ENCODE data around the gene HOXA11. TPM values are rescaled to one million over a fixed set of nuclear protein-coding genes. Genes with fewer than 3 reads are reported as not detected.

HOXA11 gene
- total RNA-seq, 1 experiment from 2014 or later = 0.79 TPM

DNA sequence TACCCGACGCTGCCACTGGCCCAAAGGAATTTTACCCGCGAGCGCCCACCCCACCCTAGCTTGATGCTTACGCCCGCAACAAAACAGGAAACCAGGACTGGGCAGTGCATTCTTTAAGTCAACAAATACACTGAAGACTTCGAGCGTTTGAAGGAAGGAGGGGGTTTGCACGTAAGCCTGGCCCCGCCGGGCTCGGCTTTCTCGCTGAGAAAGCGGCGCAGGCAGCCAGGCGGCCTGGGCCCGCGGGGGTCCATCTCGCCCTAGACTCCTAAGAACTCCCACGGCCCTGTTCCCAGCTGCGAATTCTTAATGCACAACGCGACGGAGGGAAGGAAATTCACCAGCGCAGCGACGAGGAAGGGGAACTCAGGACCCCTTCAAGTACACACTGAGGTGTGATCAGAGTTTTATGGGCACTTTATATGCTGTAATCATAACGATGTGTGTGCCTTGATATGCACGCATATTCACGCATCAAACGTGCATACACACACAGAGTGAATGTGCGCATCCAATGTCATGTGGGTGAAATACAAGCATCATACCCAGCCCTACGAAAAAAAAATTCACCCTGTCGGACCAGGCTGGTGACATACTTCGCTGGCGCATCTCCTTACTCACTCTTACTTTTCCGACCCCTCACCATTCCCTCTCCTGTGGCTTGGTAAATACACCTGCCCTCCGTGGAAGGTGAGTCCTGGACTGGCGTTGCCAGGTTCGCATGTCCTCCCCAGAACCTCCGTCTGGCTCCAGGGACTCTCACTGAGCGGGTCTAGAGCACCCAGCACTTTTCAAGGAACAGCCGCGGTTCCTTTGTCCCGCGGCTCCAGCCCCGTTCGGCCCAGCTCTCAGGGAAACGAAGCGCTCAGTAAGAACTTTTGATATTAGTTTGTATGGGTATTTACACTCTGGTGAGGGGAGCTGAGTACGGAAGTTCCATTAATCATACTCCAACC lies 20.6 kb upstream of the HOXA11 start:
- no peak for DNase-seq (ENCODE audit: low read depth)

DNA sequence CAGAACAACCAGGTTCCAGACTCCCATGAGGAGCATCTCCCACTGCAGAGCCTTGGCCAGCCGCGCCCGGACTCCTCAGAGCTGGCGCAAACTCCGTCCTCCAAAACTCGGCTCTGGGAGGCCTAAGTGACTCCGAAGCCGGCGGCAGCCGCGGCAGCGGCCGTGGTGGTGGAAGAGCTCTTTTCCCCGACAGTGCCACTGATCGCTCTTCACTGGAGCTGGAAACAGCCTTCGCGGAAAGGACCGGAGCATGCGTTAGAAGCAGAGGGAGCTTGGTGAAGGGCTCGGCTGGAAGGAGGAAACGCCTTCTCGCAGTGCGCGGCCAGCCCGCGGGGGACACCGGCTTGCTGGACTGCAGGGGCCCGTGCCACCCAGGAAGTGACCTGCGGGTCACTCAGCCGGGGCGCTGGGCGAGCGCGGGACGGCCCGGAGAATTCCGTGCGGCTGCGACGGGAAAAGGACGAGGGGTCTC lies 19.9 kb upstream of the HOXA11 start:
- DNase-seq (ENCODE audit: low read depth) = peak; percentile 33

DNA sequence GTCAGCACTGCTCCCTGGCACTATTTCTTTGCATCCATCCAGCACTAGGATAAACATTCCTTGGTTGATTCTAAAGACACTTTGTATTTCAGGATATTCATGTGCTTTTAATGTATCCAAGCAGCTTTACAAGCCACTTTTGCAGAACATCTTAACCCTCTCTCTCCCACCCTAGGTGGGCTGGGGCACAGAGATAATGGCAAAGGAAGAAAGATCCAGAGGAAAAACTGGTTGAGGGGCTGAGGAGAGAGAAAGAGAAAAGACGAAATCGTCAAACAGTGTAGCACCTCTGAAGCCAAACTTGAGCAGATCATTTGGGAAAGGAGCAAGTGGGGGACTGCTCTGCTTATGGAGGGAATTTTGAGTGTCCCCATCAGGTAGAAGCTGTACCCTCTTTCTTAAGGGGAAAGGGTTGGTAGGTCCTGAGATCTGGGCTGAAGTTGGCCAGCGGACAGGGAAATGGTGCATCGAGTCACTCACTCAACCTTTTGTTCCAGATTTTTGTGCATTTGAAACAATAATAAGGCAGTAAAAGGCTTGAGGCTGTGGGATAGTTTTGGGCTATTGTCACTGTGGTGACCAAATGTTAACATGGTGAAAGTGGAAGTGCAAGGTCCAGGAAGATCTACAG lies 19.0 kb upstream of the HOXA11 start:
- no peak for DNase-seq (ENCODE audit: low read depth)

DNA sequence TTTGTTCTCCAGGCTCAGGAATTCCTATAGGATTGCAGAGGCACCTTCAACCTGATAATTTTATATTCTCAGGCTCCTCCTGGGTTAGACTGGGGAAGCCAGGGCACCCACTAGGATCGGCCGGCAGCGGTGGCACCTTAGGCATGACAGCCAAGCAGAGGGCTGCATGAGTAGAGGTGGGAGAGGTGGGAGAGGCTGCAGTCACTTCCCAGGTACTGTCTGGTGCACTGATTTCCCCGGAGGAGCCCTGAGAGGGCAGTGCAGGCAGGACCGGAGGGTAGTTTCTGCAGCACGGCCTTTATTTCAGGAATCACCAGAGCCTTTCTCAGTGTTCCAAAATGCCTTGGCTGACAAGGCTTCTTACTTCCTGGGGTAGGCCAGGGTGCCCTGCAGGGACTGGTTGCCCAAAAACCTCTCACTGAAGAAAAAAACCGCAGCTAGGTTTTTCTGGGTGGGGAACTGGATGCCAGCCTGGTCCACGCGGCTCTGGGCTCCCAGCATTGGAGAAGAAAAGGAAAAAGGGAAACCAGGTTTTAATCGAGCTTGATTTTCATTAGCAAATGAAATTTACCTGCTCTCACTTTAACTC lies 18.4 kb upstream of the HOXA11 start:
- no peak for DNase-seq (ENCODE audit: low read depth)

DNA sequence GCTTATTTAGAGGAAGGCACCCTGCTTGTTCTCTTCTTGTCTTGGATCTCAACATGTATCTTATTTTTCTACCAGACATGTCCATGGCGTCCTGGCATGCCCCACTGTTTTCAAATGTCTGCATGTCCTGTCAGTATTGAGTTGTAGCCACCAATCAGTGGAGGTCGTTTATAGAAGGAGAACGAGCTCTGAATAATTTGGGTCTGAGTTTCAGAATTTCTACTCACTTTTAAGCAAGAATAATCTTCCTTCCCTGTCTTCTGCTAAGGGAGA lies 17.8 kb upstream of the HOXA11 start:
- DNase-seq (ENCODE audit: low read depth) = no peak

DNA sequence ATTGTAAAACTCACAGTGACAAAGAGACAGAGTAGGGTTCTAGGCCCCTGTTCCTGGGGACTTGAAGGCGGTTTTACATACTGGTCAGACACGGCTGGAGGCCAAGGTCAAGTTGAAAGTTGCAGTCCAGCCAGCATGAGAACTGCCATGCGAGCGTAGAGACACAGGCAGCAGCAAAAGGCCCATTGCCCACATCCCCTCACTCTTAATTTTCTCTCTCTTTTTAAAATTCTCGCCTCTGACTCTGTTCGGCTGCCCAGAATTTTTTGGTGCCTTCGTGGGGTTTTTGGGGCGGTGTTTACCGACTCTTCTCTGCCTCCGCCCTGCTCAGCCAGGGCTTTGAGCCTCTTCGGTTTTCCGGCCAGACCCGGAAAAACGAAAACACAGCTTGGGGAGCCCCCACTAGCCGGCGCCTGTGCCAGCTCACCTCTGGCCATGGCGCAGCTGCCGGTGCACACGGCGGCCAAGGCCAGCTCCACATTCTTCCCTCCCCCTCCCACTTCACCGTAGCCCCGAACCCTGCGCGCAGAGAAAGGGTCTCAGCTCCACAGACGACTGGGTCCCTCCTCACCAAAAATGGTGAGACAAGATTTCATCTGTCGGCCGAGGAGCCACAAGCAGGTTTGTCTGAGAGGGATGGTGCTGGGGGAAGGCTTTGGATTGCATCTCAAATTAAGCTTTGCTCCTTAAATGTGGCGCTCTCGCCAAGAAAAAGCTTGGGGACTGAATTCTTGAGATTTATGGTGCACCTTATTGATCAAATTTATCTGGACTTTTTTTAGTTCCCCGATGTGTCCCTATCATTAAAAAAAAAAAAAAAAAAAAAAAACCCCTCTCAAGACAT lies 17.2 kb upstream of the HOXA11 start:
- DNase-seq (ENCODE audit: low read depth) = no peak

DNA sequence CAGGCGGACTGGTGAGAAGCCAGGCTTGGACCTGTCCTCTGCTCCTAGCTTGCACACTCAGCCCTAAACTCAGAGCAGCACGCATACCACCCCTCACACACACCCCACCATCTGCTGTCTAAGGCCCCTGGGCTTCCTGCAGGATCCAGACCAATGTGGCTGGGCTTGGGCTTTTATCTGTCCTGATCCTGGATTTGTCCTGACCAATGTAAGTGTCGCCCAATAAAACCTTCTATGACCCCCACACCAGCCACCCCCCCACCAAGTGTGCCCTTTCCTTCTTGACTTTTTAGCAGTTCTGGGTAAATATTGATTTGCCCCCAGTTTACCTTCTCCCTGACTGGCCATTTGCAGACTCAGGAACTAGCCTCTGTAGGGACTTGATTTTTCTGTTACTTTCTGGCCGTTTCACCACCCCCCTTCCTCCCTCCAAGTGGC lies 16.6 kb upstream of the HOXA11 start:
- no peak for DNase-seq (ENCODE audit: low read depth)

DNA sequence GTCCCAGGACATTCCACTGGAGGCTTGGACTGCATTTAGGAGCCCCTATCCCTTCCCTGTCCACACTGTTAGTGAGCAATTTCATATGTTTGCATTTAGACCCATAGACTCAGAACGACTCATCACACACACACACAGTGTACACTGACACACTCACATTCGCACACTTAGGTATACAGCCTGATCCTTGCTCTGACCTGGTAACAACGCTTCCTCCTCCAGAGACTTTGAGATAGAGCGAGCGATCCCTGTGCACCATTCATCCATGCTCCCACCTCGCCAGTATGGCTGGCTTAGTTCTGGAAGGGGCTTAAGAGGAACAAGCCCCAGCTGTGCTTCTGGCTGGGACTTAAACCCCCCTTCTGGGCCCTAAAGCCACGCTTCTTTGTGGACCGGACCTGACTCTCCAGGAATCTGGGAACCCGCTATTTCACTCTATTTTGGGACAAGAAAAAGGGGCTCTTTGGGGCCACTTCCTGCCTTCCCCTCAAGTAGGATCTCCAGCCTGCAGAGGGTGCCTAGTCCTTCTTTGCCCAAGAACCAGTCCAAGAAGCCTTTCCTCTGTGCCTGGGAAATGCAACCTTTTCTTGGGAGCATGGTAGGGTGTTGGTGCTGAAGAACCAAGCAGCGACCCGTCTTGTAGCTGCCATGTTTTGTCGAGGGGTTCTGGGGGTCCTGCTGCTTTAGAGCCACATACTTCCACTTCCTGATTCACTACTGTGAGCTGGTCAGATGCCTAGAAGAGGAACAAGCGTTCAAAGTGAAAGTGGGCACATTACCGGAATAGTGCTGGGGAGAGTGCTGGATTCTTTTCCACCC lies 15.9 kb upstream of the HOXA11 start:
- no peak for DNase-seq (ENCODE audit: low read depth)

DNA sequence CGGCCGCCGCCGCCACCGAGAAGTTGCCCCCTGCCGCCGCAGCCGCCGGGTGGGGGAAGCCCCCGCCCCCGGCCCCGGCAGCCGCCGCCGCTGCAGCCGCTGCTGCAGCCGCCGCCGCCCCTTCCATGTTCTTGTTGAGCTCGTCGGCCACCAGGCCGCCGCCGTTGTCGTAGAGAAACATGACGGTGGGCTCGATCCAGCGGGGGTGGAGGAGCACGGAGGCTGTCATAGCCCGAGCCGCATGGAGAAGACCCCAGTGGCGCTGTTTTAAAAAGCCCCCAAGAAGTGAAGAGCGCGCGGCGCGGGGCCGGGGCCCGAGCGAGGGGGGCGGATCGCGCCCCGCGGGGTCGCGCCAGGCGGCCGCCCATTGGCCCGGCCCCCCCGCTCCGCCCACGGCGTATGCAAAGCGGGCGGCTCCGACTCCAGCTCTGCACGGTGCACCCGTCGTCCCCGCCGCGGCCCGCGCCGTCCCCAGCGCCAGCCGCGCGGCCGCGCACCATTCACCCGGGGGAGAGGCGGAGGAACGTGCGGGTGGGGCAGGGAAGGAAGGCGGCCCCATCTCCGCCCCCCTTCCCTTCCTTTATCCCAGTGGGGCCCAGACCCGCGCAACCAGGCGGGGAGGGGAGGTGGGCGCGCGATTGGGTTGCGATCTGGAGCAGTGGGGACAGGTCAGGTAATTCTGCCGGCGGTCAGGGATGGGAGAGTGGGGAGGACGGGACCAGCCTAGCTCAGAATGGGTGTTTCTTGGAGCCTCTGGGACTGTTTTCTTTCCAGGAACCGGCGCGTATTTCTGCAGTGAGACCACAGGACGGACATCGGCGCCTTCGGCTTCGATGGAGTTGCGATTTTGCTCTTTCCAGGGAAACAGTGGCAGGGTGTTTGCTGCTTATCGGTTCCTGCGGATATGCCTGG lies 15.1 kb upstream of the HOXA11 start, which contains the start of gene HOXA13:
TSS of gene HOXA13 (minus strand) at position 243 of the 912 bp plus-strand sequence. CDS start at position 229, 14 bp downstream.
- peak; percentile 75 for DNase-seq (ENCODE audit: low read depth)

DNA sequence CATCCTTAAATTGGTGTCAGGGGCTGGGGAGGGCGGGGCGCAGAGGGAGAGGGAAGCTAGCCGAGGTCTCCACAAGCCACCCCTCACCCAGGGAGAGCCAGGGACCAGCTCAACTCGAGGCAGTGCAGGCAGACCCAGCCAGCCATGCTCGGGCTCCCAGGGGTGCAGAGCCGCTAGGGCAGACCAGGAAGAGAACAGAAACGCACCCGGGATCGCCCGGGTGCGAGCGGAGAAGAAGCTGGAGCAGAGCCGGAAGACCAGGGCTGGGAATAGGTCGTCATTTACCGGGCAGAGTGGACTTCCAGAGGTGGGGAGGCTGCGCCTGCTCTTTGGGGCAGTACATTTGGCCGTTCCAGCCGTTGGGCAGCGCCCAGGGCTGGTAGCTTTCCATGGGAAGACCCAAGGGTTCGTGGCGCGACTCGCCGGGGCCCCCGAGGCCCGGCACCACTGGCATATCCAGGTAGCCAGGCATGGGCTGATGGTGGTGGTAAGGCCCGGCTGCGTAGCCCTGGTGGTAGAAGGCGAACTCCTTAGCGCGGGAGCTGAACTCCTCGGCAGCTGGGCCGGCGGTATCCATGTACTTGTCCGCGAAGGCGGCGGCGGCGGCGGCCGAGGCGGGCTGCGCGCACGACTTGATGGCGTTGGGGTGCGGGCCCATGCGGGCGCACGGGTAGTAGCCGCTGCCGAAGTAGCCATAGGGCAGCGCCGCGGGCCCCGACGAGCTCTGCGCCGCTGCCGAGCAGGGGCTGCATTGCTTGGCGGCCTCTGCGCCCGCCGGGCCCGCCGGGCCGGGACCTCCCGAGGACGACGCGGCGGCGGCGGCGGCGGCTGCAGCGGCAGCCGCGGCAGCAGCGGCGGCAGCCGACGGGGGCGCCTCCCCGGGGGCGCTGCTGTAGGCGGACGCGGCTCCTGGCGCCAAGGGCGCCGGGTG lies 14.1 kb upstream of the HOXA11 start:
- peak; percentile 44 for DNase-seq (ENCODE audit: low read depth)

DNA sequence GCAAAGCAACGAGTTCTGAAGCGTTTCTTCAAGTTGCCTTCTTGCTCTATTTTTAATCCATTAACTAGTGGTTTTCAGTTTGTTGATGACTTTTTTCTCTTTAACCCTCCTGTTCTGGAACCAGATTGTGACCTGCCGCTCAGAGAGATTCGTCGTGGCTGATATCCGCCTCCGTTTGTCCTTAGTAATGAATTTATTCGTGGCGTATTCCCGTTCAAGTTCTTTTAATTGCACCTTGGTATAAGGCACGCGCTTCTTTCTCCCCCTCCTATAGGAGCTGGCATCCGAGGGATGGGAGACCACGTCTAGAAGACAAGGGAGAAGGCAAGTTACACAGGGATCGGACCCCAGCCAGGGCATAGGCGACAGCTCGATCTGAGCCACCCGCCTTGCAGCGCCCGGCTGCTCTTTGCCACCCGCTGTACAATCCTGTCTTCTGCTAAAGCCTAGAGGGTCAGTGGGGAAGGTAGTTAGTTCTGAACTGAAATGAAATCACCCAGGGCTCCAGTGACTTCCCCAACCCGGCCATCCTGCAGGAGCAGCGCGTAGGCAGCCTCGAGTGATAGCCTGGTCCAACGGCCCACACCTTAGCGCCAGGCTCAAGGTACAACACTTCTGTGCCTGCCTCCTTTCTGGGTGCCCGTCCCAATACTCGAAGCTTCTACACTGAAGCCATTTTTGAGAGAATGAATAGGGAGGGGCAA lies 13.3 kb upstream of the HOXA11 start:
- no peak for DNase-seq (ENCODE audit: low read depth)

DNA sequence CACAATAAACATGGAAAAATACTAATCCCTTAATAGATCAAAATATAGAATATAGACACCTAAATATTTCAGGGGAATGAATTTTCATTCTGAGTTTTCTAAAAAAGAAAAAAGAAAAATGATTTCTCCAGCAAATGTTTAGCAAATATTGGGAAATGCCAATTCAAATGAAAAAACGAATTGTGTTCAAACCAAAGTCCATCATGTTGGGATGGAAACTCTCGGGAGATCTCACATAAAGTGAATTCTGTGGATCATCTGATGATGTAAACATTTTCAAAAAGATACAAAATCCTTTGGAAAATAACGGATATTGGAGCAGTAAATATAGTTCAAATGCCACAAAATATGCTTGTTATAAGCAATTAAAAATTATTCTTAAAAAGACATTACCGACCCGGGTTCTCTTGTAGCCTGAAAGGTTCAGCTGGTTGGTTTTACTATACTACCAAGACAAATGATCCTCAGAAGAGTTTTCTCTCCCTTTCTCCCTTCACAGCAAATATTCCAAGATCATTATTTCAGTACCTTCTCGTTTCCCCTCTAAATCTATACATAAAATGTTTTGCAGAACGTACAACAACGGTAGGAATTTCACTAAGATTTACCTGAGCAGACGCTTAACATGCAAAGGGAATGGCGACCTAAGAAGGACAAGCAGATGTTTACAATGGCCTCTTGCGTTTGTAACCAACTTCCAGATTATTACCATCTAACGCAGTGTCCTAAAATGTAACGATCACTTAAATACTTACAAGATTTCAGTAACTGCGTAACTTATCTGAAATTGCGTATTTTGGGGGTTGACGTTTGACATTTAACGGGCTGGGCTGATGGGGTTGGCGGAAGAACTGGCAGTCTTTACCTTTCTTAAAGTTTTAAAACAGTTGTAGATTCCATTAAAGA lies 12.4 kb upstream of the HOXA11 start:
- DNase-seq (ENCODE audit: low read depth) = no peak

DNA sequence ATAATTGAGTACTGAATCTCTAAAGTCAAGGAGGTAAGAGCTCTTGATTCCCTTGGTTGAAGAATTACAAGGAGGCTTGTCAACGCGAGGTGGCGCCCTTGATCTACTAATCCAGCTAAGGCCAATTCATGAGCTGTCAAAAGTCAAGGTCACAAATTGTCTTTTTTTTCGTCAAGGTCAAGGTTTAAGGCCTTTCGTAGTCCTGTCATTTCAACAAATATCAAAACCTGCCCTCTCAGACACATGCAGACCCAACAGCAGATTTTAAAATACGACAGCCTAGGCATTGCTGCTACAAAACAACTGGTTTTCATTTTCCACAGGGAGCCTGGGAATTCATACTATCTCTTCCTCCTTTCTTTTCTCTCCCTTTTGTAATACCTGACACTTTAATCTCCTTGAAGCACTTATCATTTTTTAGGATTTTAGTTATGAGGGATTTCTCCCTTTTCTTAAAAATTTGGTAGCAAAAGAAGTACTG lies 11.3 kb upstream of the HOXA11 start:
- peak; percentile 70 for DNase-seq (ENCODE audit: low read depth)

DNA sequence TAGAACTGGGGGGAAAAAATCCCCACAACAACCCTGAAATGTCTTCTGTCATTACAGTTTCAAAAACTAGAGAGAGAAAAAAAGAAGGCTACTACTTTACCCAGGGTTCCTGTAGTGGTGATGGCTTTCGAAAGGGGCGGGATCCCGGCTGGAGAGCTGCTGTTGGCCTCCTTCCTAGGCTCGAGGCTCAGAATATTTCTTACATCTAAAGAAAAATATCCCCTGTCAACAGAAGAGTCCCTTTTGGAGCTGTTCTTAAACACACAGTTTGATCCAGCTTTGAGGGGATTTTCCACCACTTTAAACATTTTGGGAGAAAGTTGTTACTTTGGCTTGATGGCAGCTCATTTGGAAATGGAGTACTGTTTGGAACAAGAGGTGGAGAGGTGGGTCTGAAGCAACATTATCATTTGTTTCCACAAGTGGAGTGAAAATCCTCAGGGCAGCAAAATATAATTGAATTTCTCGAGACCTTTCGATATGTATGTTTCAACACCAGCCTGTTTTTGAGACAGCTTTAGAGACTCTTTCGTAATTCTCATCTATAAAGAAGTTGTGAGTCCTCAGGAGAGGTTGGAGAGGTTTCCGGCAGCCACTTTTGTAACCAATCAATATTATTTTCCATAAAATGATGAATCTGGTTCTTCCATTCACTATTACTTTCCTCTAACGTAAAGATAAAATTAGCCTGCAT lies 9.8 kb upstream of the HOXA11 start:
- no peak for DNase-seq (ENCODE audit: low read depth)

DNA sequence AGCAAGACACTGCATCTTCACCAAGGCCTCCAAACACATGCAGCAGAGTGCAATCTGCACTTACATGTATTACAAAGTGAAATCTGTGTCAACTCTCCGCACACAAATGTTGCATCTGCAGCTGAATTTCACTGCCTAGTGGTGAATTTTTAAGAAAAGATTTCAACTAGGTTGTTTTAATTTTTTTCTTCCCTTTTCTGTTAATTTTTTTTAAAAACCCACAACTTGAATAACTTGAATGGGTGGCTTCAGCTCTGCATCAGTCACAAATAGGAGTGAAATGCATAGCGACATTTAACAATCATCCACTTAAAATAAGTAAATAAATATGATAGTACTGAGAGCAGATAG lies 8.9 kb upstream of the HOXA11 start:
- DNase-seq (ENCODE audit: low read depth) = no peak

DNA sequence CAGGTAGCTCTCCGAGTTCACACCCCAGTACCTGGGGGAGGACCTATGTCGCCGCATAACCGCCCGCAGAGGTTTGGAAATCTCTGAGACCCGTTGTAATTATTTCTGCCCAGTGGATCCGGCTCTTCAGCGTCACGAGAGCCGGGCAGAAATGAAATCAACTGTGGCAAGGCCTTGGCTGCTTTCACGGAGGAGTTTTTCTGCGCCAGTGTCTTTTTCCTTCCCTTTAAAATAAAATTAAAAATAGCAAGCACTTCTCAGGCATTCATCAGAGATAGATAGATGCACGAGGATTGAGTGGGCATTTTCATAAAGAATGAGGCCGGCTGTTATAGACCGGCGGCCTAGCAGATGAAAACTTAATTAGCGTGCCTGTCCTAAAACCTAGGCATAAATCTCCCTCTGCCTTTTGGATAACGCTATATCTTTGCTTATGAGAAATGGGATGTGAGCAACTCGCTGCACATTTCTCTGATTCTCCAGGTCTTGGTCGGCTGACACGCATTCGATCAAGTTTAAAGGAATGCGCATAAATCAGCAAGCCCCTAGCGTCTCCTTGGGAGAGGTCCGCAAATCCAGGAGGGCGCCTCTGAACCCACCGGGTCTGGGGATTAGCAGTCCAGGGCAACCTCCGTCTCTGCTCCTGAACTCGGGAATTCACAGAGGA lies 8.4 kb upstream of the HOXA11 start:
- DNase-seq (ENCODE audit: low read depth) = no peak

Data from M059J (cell line).